GM23248 (cell line): ENCODE data around the gene CIRBP.

Source experiments
- EZH2 ChIP-seq: fragments of 200-600 bp; sonication (generic); IDR thresholded peaks from 2 replicates; pipeline ENCODE4 v1.6.1; 2018; ENCODE audit warnings: antibody characterized with exemption, mild to moderate bottlenecking; ENCODE audit not compliant: insufficient read depth, poor library complexity, severe bottlenecking
- EZH2phosphoT487 ChIP-seq: fragments of 200-600 bp; sonication (generic); IDR thresholded peaks from 2 replicates; pipeline ENCODE4 v1.6.1; 2018; ENCODE audit warnings: antibody characterized with exemption, moderate library complexity, mild to moderate bottlenecking, low read depth; ENCODE audit not compliant: insufficient read depth

DNA sequence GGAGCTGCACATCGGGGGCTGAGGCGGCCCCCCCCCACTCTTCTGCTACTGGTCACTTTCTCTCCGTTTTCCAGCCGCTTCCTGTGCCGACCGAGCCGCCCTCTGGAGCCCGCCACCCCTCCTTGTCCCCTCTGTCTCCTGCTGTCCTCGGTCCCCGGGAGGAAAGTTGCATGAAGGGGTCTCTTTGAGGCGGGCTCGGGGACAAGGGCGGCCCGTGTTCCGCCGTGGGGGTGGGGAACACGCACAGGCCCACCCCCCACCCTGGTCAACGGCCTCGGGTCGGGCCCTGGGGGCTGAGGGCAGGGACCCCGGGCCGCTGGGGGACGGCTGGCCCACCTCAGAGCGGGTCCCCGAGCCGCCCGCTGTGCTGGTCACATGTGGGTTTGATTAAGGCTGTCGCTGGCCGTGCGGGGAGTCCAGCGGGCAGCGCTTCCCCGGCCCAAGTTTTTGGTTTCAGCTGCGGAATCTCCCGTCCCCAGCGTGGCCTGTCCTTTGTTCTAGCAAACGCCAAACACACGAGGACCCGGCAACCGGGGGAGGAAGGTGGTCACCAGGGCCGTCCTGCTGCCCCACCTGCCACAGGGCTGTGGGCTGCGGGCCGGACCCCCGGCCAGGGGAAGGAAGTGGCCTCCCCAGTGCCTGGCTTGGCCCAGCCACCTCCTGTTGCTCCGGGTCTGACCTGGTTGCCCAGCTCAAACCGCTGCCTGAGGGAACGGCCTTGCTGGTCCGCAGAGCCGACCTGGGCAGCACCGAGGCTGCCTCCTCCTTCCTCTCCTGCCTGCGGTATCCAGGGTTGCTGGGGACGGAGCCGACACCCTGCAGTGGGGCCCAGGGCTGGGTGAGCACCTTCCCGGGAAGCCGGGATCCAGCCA, 18.5 kb downstream of the CIRBP start:
- TF ChIP-seq EZH2phosphoT487: no peak
- no peak for TF ChIP-seq EZH2
